GM12873 (cell line): Measurements from ENCODE around the gene CDK2.

Experiments
- CTCF ChIP-seq: IDR thresholded peaks from 2 replicates; pipeline ENCODE4 v1.5.1; 2012; ENCODE audit warnings: low read depth, mild to moderate bottlenecking, moderate library complexity, low read length, control low read depth; ENCODE audit not compliant: insufficient read depth; ENCODE audit errors: missing control alignments

The CDK2 gene

GRCh38 chr12:55946553-55946952, 20.1 kb upstream of the CDK2 start:
- no peak for TF ChIP-seq CTCF

- no peak for TF ChIP-seq CTCF
Measured at GRCh38 chr12:55955344-55955743, 11.3 kb upstream of the CDK2 start.

GRCh38 chr12:55955800-55956508, 10.7 kb upstream of the CDK2 start:
- TF ChIP-seq CTCF, result peak; percentile 49

GRCh38 chr12:55957106-55957859, 9.3 kb upstream of the CDK2 start:
- TF ChIP-seq CTCF, result no peak

- no peak for TF ChIP-seq CTCF
Measured at GRCh38 chr12:55963760-55964159, 2.9 kb upstream of the CDK2 start.

GRCh38 chr12:55965240-55965639, 1.4 kb upstream of the CDK2 start:
- TF ChIP-seq CTCF, result no peak

GRCh38 chr12:55965941-55966407, 656 bp upstream of the CDK2 start, which contains the start of gene PMEL:
TSS of gene PMEL (minus strand) at chr12:55966042. CDS start at chr12:55966011, 31 bp downstream.
- TF ChIP-seq CTCF, result no peak
